ENCODE data around the gene PRSS57.
A peak's percentile ranks its signal among the peaks of the same experiment; 100 is the strongest.
"Not testable (repeated sequence)": the region's sequence is repeated elsewhere in the genome, so short reads cannot be mapped to it uniquely, and the experiment has no call there.

Gene PRSS57

GRCh38 chr19:666985-667573 is 28.2 kb downstream of the PRSS57 start:
- not testable (repeated sequence) for DNase-seq

GRCh38 chr19:664913-665443 is 30.3 kb downstream of the PRSS57 start:
- DNase-seq: peak; percentile 87

GRCh38 chr19:663682-664117 is 31.6 kb downstream of the PRSS57 start:
- DNase-seq: no peak

GRCh38 chr19:662962-663681 is 32.1 kb downstream of the PRSS57 start, which contains the start of gene RNF126:
RNF126 (minus strand) TSS chr19:663214; CDS start chr19:663121, 93 bp downstream.
- DNase-seq: peak; percentile 86

- DNase-seq: peak; percentile 47
Observed at GRCh38 chr19:662207-662961, 32.9 kb downstream of the PRSS57 start.

- DNase-seq: no peak
Observed at GRCh38 chr19:661427-662196, 33.6 kb downstream of the PRSS57 start.

- no peak for DNase-seq
Observed at GRCh38 chr19:660793-661426, 34.3 kb downstream of the PRSS57 start.

GRCh38 chr19:658916-659839 is 36.1 kb downstream of the PRSS57 start:
- DNase-seq: no peak

GRCh38 chr19:658059-658839 is 37.0 kb downstream of the PRSS57 start:
- DNase-seq: no peak

- no peak for DNase-seq
Observed at GRCh38 chr19:657611-658010, 37.6 kb downstream of the PRSS57 start.

- DNase-seq: no peak
Observed at GRCh38 chr19:656751-657559, 38.3 kb downstream of the PRSS57 start.

- no peak for DNase-seq
Observed at GRCh38 chr19:655691-656090, 39.6 kb downstream of the PRSS57 start.

GRCh38 chr19:653425-653824 is 41.8 kb downstream of the PRSS57 start:
- no peak for DNase-seq

GRCh38 chr19:652467-653389 is 42.5 kb downstream of the PRSS57 start:
- DNase-seq: no peak

GRCh38 chr19:651991-652390 is 43.3 kb downstream of the PRSS57 start:
- no peak for DNase-seq

GRCh38 chr19:651114-651818 is 44.0 kb downstream of the PRSS57 start:
- DNase-seq: no peak

GRCh38 chr19:650121-650520 is 45.1 kb downstream of the PRSS57 start:
- DNase-seq: no peak
